ENCODE data around the gene C2CD3.

The C2CD3 gene

DNA sequence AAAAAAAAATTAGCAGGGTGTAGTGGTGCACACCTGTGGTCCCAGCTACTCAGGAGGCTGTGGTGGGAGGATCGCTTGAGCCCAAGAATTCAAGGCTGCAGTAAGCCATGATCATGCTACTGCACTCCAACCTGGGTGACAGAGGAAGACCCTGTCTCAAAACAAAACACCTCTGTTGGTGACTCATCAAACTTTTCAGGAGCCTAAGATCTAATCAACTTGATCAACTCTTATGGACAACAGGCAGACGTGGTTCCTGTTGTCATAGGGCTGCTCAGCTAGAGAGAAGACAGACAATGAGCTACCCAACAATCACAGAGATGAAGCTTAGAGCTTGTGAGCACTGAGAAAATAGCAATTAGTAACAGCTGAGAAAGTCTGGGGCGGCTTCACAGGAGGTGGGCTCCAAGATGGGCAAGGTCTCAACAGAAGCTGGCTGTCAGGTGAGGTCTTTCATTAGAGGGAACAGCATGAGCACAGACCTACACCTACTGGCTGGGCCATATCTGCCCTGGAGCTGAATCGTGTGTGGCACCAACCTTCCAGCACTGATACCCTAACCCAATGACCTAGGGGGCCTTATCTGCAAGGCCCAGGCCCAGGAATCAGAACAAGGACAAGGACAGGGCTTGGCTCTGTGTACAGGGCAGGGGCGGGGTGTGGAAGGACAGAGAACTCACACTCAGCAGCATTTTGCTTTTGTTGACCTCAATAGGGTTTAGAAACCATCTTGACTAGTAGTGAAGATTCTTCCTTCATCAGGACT lies 154.7 kb downstream of the C2CD3 start:
- no peak overlapping the region for H3K4me3 ChIP-seq (replicated peaks; ENCODE audit: low read depth, low read length)
- no peak for DNase-seq (ENCODE audit: extremely low read depth, low read depth)
- TF ChIP-seq CTCF (IDR thresholded peaks at IDR 0.05; ENCODE audit: low read depth, low read length, missing control alignments), result no peak

DNA sequence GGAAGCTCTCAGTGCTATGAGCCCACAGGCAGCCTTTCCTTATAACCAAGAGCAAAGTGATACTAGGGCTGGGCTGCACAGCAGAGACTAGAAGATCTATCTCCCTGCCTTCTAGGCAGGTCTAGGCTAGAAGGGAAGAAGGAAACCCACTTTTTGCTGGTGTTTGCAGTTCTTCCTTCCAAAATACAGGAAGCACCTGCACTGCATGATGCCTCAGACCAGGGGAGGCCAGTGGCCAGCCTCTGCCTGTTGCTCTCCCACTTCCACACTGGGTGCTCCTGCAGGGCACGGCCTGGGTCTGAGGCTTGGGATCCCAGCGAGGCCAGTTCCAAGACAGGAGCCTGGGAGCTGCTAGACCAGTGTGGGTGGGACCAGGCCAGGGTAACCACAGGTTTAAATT lies 155.9 kb downstream of the C2CD3 start:
- no peak for DNase-seq (ENCODE audit: extremely low read depth, low read depth)
- no peak for TF ChIP-seq CTCF (IDR thresholded peaks at IDR 0.05; ENCODE audit: low read depth, low read length, missing control alignments)
- H3K4me3 ChIP-seq (replicated peaks; ENCODE audit: low read depth, low read length), result no peak overlapping the region

GRCh38 chr11:74013141-74013540 lies 157.7 kb downstream of the C2CD3 start:
- no peak for DNase-seq (ENCODE audit: extremely low read depth, low read depth)
- TF ChIP-seq CTCF (IDR thresholded peaks at IDR 0.05; ENCODE audit: low read depth, low read length, missing control alignments), result no peak
- no peak overlapping the region for H3K4me3 ChIP-seq (replicated peaks; ENCODE audit: low read depth, low read length)

DNA sequence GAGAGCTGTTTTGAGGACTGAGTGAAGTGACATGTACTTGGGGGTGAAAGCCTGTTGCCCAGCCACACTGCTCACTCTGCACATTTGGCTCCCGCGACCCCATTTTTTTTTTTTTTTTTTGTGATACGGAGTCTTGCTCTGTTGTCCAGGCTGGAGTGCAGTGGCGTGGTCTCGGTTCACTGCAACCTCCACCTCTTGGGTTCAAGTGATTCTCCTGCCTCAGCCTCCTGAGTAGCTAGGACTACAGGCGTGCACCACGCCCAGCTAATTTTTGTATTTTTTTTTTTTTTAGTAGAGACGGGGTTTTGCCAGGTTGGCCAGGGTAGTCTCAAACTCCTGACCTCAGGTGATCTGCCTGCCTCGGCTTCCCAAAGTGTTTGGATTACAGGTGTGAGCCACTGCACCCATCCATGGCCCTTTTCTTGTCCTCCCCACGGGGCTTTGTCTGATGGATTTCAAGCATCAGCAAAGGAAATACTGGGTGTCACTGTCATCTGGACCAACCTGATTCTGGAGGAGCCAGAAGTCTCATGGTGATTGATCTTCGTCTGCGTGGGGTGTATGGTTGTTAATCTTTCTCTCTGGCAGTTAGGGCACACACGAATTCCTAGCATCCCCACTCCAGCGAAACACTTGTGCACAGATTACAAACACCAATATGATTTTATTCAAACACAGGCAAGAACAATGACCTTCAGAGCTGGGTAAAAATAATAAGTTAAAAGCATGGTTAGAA lies 158.6 kb downstream of the C2CD3 start:
- H3K4me3 ChIP-seq (replicated peaks; ENCODE audit: low read depth, low read length), result no peak overlapping the region
- TF ChIP-seq CTCF (IDR thresholded peaks at IDR 0.05; ENCODE audit: low read depth, low read length, missing control alignments), result no peak

GRCh38 chr11:74011360-74012073 lies 159.3 kb downstream of the C2CD3 start:
- H3K4me3 ChIP-seq (replicated peaks; ENCODE audit: low read depth, low read length), result no peak overlapping the region
- no peak for TF ChIP-seq CTCF (IDR thresholded peaks at IDR 0.05; ENCODE audit: low read depth, low read length, missing control alignments)
- no peak for DNase-seq (ENCODE audit: extremely low read depth, low read depth)

More for the DNA sequence above, 158.6 kb downstream of the C2CD3 start:
- no peak for DNase-seq (ENCODE audit: extremely low read depth, low read depth)

DNA sequence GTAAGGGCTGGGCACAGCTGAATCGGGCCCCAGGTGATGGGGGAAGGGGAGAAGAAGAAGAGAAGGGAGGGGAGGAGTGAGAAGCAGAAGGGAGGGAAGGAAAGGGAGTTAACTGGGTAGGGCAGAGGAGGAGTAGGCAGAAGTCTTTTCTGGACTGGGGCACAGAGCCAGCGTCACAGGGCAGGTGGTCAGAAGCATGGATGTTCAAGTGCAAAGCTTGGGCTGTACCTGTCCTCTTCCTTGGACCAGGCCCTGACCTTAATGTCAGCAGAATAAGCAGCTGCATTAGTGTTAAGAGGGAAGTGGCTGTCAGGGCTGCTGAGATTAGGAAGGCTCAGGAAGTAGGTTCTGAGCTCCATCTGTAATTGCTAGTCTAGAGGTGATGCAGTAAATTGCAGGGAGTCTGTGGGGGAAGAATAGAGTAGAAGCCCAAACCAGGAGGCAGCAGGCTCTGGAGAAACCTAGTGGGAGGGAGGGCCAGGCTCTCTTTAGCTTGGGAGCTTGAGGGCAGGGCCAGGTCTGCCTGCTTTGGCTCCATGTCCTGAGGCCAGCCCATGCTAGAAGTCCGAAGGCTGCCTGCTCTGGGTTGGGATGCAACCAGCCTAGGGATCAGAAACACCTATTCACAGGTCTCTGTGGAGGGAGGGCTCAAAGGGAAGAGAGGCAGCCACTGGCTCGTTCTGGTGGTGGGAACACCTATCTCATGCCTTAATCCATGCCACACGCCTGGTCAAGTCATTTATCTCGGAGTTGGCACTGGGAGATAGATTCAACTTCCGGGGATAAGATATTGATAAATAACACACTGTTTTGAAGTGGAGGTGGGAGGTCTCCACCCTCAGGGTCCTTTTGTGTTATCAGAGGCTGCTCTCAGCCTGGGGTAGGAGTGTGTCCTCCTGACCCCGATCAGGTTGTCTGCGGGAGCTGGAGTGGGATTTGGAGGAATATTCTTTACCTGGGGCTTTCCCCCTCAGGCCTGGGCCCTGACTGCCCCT lies 160.2 kb downstream of the C2CD3 start:
- no peak overlapping the region for H3K4me3 ChIP-seq (replicated peaks; ENCODE audit: low read depth, low read length)
- no peak for TF ChIP-seq CTCF (IDR thresholded peaks at IDR 0.05; ENCODE audit: low read depth, low read length, missing control alignments)

More for the DNA sequence above, 160.2 kb downstream of the C2CD3 start:
- no peak for DNase-seq (ENCODE audit: extremely low read depth, low read depth)

All from HFF-Myc (cell line).